Nephron (organoid): ENCODE measurements around the gene NOCT.
A peak's percentile ranks its signal among the peaks of the same experiment; 100 is the strongest.
"Not testable (repeated sequence)": the region's sequence is repeated elsewhere in the genome, so short reads cannot be mapped to it uniquely, and the experiment has no call there.

ENCODE experiments used
- H3K27ac Mint-ChIP-seq, 3 experiments: 2 replicates each; pipeline ENCODE4 v1.8.0; 2020; ENCODE audit warnings: mixed read lengths in 3 of 3, mild to moderate bottlenecking in 2 of 3, moderate library complexity in 1 of 3
- H3K27me3 Mint-ChIP-seq: 2 replicates; pipeline ENCODE4 v1.8.0; 2021; ENCODE audit warnings: low read depth, mild to moderate bottlenecking, moderate library complexity, mixed read lengths
- H3K36me3 Mint-ChIP-seq: 2 replicates; pipeline ENCODE4 v1.8.0; 2020; ENCODE audit warnings: low read depth, mixed read lengths
- H3K4me1 Mint-ChIP-seq: 2 replicates; pipeline ENCODE4 v1.8.0; 2020; ENCODE audit warnings: mixed read lengths
- H3K4me3 Mint-ChIP-seq, 3 experiments: 2 replicates each; pipeline ENCODE4 v1.8.0; 2020; ENCODE audit warnings: mild to moderate bottlenecking in 3 of 3, mixed read lengths in 3 of 3, moderate library complexity in 2 of 3
- H3K9me3 Mint-ChIP-seq: 2 replicates; pipeline ENCODE4 v1.8.0; 2020; ENCODE audit warnings: mixed read lengths
- CTCF ChIP-seq, 3 experiments: fragments of 200-600 bp; sonication (generic); IDR thresholded peaks; one replicate each; pipeline ENCODE4 v1.5.0; 2021; ENCODE audit warnings: antibody characterized with exemption in 3 of 3; ENCODE audit not compliant: unreplicated experiment in 3 of 3

Gene NOCT

GRCh38 chr4:139015948-139016471, 429 bp downstream of the NOCT start:
- peak overlapping the region; percentile 81 to 95 (median 88) for H3K27ac Mint-ChIP-seq

GRCh38 chr4:139017861-139018260, 2.3 kb downstream of the NOCT start:
- Mint-ChIP-seq H3K9me3 (no peaks in the 10 kb centered on the region), H3K36me3 (peaks cover 9% of the 10 kb centered on the region), H3K4me3 (peak overlapping the region; percentile 30 to 62 (median 45)), H3K27ac (peak overlapping the region in 2 of 3 experiments; percentile 55 to 73), H3K4me1 (peaks cover 37% of the 10 kb centered on the region), H3K27me3 (no peaks in the 10 kb centered on the region)
- no peak for TF ChIP-seq CTCF (IDR thresholded peaks at IDR 0.05; ENCODE audit: unreplicated experiment in 3 of 3)

More at GRCh38 chr4:139015948-139016471, 429 bp downstream of the NOCT start:
- Mint-ChIP-seq H3K4me1 (peaks cover 37% of the 10 kb centered on the region), H3K36me3 (peaks cover 6% of the 10 kb centered on the region), H3K27me3 (no peaks in the 10 kb centered on the region), H3K9me3 (no peaks in the 10 kb centered on the region), H3K4me3 (peak overlapping the region; percentile 93 to 98 (median 95))
- TF ChIP-seq CTCF (IDR thresholded peaks at IDR 0.05; ENCODE audit: unreplicated experiment in 3 of 3), result no peak

DNA sequence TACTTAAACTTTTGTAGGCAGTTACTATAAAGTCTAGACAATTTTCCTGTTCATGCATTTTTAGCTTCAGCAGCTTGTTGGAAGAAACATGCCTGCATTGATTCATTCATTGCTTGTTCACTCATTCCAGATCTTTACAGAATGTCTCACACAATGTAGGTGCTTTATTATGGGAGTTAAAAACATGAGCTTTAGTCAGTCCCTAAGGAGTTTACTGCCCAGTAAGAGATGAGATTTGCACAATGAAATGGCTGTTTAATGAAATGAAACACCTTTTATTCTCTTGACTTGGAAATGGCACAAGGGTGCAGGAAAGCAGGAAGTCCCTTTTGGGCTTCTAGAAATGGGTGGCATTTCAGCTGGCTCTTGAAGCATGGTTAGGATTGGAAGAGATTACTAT, 2.9 kb downstream of the NOCT start:
- Mint-ChIP-seq H3K4me3 (peak overlapping the region; percentile 30 to 62 (median 45)), H3K27me3 (no peaks in the 10 kb centered on the region), H3K9me3 (no peaks in the 10 kb centered on the region), H3K27ac (peak overlapping the region; percentile 4 to 73 (median 55)), H3K36me3 (peaks cover 12% of the 10 kb centered on the region), H3K4me1 (peaks cover 37% of the 10 kb centered on the region)
- TF ChIP-seq CTCF (IDR thresholded peaks at IDR 0.05; ENCODE audit: unreplicated experiment in 3 of 3), result no peak

DNA sequence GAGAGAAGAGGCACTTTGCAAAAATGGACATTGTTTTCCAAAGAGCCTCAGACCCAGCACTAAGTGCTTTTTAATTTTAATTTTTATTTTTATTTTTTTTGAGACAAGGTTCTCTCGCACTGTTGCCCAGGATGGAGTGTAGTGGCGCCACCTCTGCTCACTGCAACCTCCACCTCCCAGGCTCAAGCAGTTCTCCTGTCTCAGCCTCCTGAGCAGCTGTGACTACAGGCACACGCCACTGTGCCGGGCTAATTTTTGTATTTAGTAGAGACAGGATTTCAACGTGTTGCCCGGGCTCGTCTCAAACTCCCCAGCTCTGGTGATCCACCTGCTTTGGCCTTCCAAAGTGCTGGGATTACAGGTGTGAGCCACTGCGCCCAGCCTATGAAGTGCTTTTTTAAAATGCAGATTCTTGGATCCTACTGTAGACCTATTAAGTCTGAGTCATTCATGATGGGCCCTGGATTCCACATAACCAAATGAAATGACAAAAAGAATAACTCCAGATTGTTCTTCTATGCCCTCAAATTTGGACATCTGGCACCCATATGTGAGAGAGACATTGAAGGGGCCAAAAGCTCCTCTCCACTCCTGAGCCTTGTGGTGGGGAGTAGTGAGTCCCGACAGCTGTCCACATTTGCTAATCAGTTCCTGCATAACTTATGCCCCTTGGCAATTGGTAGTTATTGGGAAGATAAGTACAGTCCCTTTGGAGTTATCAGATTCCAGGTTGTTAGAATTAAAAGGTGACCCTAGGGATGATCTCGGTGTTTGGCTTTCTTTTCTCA, 3.6 kb downstream of the NOCT start:
- H3K27ac Mint-ChIP-seq, result peak overlapping the region; percentile 54 to 84 (median 79)
- H3K27me3 Mint-ChIP-seq, result no peaks in the 10 kb centered on the region
- peaks cover 12% of the 10 kb centered on the region for H3K36me3 Mint-ChIP-seq
- H3K4me1 Mint-ChIP-seq, result peaks cover 37% of the 10 kb centered on the region
- H3K4me3 Mint-ChIP-seq, result peak overlapping the region; percentile 19 to 57 (median 46)
- no peaks in the 10 kb centered on the region for H3K9me3 Mint-ChIP-seq
- TF ChIP-seq CTCF (IDR thresholded peaks at IDR 0.05; ENCODE audit: unreplicated experiment in 3 of 3), result no peak

DNA sequence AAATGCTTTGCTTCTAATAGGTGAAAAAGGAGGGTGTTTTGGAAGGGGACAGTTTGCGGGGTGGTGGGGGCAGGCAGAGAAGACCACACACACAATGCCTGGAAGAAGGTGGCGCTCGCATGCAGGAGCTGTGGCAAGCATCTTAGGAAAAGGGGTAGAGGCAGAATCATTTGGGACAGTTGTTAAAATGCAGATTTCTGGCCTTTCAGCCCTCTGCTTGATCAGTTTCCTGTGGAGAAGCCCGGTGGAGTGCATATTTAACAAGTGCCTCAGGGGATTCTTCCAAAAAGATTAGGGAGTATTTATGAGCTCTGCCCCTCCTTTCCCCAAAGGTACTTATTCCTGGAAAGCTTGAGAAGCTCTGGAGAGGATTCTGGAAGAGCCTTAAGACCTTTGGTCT, 4.8 kb downstream of the NOCT start:
- Mint-ChIP-seq H3K27ac (peak overlapping the region; percentile 54 to 84 (median 66)), H3K9me3 (no peaks in the 10 kb centered on the region), H3K36me3 (peaks cover 16% of the 10 kb centered on the region), H3K4me3 (peak overlapping the region in 1 of 3 experiments; percentile 45), H3K27me3 (no peaks in the 10 kb centered on the region), H3K4me1 (peaks cover 33% of the 10 kb centered on the region)
- TF ChIP-seq CTCF (IDR thresholded peaks at IDR 0.05; ENCODE audit: unreplicated experiment in 3 of 3), result no peak

DNA sequence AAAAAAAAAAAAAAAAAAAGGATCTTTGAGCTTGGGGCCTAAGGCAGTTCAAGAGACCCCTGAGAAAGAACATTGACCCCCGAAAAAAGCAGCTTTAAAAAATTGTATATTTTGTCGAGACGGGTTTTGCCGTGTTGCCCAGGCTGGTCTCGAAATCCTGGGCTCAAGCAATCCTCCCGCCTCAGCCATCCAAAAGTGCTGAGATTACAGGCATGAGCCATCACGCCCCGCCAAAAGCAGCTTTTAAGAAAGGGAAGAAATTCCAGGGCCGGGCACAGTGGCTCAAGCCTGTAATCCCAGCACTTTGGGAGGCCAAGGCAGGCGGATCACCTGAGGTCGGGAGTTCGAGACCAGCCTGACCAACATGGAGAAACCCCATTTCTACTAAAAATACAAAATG, 5.5 kb downstream of the NOCT start:
- peaks cover 16% of the 10 kb centered on the region for H3K36me3 Mint-ChIP-seq
- H3K4me3 Mint-ChIP-seq, H3K27me3 Mint-ChIP-seq, H3K9me3 Mint-ChIP-seq, H3K27ac Mint-ChIP-seq: not testable (repeated sequence)
- H3K4me1 Mint-ChIP-seq, result peaks cover 33% of the 10 kb centered on the region
